Measurements from ENCODE around the gene FLT3.
"Not testable (repeated sequence)": the region's sequence is repeated elsewhere in the genome, so short reads cannot be mapped to it uniquely, and the experiment has no call there.

FLT3 gene

DNA sequence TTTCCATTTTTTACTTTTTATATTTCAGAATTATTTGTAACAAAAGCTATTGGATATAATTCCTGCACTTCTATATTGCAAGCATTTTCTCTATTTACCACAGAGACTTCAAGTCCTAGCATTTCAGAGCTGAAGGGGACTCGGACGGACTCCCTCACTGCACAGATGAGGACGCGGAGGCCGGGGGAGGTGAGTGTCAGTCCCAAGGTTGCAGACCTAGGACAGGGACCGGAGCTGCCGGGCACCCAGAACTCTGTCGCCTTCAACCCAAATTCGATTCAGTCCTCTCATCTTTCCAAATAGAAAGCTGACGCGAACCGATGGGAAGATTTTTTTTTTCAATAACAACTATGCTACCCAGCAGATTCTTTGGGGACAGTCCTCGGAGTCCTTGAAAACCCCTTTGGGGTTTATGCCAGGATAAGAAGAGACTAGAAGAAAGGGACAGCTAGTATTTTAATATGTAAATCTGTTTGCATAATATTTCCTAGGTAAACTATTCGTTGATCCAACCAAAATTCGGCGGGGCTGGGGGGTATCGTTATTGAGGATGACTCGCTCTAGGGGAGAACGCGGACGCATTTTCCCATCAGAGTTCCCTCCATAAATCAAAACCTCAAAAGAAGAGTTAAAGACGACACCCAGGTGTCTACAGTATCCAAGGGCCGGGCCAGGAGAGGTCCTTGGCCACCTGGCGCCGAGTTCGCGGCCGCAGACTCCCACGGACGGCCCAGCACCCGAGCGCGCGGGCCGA is 803 bp downstream of the FLT3 start:
- TF ChIP-seq, protein P1, sequence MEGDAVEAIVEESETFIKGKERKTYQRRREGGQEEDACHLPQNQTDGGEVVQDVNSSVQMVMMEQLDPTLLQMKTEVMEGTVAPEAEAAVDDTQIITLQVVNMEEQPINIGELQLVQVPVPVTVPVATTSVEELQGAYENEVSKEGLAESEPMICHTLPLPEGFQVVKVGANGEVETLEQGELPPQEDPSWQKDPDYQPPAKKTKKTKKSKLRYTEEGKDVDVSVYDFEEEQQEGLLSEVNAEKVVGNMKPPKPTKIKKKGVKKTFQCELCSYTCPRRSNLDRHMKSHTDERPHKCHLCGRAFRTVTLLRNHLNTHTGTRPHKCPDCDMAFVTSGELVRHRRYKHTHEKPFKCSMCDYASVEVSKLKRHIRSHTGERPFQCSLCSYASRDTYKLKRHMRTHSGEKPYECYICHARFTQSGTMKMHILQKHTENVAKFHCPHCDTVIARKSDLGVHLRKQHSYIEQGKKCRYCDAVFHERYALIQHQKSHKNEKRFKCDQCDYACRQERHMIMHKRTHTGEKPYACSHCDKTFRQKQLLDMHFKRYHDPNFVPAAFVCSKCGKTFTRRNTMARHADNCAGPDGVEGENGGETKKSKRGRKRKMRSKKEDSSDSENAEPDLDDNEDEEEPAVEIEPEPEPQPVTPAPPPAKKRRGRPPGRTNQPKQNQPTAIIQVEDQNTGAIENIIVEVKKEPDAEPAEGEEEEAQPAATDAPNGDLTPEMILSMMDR (IDR thresholded peaks at IDR 0.05; ENCODE audit: insufficient read depth, low read depth, low read length, missing control alignments), result no peak
- DNase-seq (ENCODE audit: low read depth), result no peak
- peak overlapping the region; percentile 68 for H3K4me3 ChIP-seq (ENCODE audit: low read depth, low read length)

DNA sequence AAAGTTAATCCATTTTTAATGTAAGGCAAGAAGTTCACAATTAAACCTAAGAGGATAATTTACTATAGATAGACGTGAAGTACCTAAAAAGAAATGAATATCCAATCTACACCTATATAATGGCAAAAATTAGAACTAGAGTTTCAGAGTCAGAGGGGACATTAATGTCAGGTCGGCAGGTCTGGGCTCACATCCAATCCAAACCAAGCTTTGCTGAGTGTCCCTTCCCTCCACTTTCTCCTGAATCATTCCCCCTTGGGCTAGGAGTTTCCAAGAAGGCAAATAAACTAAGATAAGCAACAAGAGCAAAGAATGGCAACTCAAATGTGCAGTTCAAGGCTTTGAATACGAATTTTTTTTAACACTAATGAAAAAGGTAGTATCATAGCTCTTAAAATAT is 2.9 kb downstream of the FLT3 start:
- no peak for DNase-seq (ENCODE audit: low read depth)
- no peak overlapping the region for H3K4me3 ChIP-seq (ENCODE audit: low read depth, low read length)
- TF ChIP-seq, protein P1 (IDR thresholded peaks at IDR 0.05; ENCODE audit: insufficient read depth, low read depth, low read length, missing control alignments), result no peak

DNA sequence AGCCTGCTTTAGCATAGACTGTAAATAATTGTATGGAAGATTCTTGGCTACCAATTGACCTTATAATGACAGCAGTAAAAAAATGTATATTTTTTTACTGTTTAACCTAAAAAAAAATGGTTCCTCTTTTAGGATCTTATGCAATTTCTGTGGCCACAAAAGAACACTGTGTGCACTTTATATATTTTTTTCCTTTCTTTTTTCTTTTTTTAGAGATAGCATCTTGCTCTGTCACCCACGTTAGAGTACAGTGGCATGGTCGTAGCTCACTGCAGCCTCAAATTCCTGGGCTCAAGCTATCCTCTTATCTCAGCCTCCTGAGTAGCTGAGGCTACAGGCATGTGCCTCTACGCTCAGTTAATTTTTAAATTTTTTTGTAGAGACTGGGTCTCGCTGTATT is 6.1 kb downstream of the FLT3 start:
- TF ChIP-seq, protein P1 (IDR thresholded peaks at IDR 0.05; ENCODE audit: insufficient read depth, low read depth, low read length, missing control alignments), result no peak
- DNase-seq (ENCODE audit: low read depth), result no peak
- no peak overlapping the region for H3K4me3 ChIP-seq (ENCODE audit: low read depth, low read length)

DNA sequence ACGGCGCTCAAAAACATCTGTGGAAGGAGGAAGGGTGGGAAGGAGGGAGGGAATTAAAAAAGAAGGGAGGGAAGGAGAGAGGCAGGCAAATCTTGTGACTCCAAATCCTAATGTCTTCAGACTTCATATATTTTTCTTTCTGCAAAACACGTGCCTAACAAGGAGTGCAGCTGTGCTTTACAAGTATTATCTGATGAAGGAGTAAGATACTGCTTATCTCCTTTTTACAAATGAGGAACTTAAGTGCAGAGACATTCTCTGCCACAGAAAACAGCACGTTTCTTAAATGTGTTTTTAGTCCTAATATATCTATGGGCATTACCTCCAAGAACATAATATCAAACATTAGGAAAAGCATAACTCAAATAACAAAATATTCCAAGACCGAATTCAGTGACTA is 6.5 kb downstream of the FLT3 start:
- no peak for DNase-seq (ENCODE audit: low read depth)
- TF ChIP-seq, protein P1 (IDR thresholded peaks at IDR 0.05; ENCODE audit: insufficient read depth, low read depth, low read length, missing control alignments), result no peak
- H3K4me3 ChIP-seq (ENCODE audit: low read depth, low read length), result no peak overlapping the region

DNA sequence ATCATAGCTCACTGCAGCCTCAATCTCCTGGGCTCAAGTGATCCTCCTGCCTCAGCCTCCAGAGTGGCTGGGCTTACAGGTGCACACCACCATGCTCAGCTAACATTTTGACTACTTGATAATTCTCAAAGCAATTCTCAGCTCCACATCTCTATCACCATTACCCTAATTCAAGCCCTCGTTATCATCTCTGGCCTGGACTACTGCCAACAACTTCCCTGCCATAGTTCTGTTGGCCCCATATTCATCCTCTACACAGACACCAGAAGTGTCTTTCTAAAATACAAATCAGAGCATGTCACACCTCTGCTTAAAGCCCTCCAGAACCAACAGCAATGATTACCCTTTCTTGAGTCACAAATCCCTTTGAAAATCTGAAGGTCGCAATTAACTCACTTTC is 7.9 kb downstream of the FLT3 start:
- no peak for DNase-seq (ENCODE audit: low read depth)
- TF ChIP-seq, protein P1 (IDR thresholded peaks at IDR 0.05; ENCODE audit: insufficient read depth, low read depth, low read length, missing control alignments), result no peak
- no peak overlapping the region for H3K4me3 ChIP-seq (ENCODE audit: low read depth, low read length)

DNA sequence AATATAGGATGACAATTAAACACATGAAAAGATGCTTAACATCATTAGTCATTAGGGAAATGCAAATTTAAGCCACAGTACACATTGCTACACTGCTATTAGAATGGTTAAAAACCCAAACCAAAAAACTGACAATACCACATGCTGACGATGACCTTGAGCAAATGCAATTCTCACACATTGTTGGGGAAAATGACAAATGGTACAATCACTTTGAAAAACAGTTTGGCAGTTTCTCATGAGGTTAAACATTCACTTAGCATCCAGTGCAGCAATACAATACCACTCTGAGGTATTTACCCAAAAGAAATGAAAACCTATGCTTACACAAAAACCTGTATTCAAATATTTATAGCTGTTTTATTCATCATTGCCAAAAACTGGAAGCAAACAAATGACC is 11.3 kb downstream of the FLT3 start:
- DNase-seq (ENCODE audit: low read depth), result peak; percentile 22
- TF ChIP-seq, protein P1 (IDR thresholded peaks at IDR 0.05; ENCODE audit: insufficient read depth, low read depth, low read length, missing control alignments), result no peak

DNA sequence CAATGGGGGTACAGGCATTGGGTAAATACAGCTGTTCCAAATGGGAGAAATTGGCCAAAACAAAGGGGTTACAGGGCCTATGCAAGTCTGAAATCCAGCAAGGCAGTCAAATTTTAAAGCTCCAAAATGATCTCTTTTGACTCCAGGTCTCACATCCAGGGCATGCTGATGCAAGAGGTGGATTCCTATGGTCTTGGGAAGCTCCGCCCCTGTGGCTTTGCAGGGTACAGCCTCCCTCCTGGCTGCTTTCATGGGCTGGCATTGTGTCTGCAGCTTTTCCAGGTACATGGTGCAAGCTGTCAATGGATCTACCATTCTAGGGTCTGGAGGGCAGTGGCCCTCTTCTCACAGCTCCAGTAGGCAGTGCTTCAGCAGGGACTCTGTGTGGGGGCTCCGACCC is 22.6 kb downstream of the FLT3 start:
- DNase-seq (ENCODE audit: low read depth), result not testable (repeated sequence)

More for the DNA sequence above, 11.3 kb downstream of the FLT3 start:
- no peak overlapping the region for H3K4me3 ChIP-seq (ENCODE audit: low read depth, low read length)

More for the DNA sequence above, 22.6 kb downstream of the FLT3 start:
- not testable (repeated sequence) for H3K4me3 ChIP-seq (ENCODE audit: low read depth, low read length)

All from GM12865 (cell line).